ENCODE data around the gene DOK4. TPM values are rescaled to one million over a fixed set of nuclear protein-coding genes. Genes with fewer than 3 reads are reported as not detected.
A peak's percentile ranks its signal among the peaks of the same experiment; 100 is the strongest.

DOK4 gene
- total and polyA plus RNA-seq, 2 experiments from 2014 or later, result 1,563 to 2,409 TPM

- H3K27me3 ChIP-seq, result no peaks in the 10 kb centered on the region
- H3K9me3 ChIP-seq (ENCODE audit: low read depth), result no peaks in the 10 kb centered on the region
- H3K27ac ChIP-seq, result no peak overlapping the region
- peak; percentile 60 to 82 for DNase-seq (ENCODE audit: low read depth in 1 of 2, low spot score in 1 of 2)
- peak; percentile 90 for TF ChIP-seq CTCF (IDR thresholded peaks at IDR 0.05; ENCODE audit: low read depth, low read length)
- H3K4me1 ChIP-seq (ENCODE audit: low read depth), result no peaks in the 10 kb centered on the region
- no peak overlapping the region for H3K4me3 ChIP-seq
- no peaks in the 10 kb centered on the region for H3K36me3 ChIP-seq
Measured at GRCh38 chr16:57422026-57422944, 64.0 kb downstream of the DOK4 start.

Other genes with a start within 250 kb of the DOK4 start
- gene ARL2BP, start 241.2 kb downstream of the DOK4 start, total RNA-seq, result 72.7 and 107 TPM in 2 replicates
- gene ARL2BP, start 241.2 kb downstream of the DOK4 start, polyA plus RNA-seq, result 128 and 144 TPM in 2 replicates
- gene PLLP, start 201.8 kb downstream of the DOK4 start, total RNA-seq, result 11.4 and 14.2 TPM in 2 replicates
- 5.1 and 6.4 TPM in 2 replicates for gene PLLP, start 201.8 kb downstream of the DOK4 start, polyA plus RNA-seq
- 0.09 TPM in 1 of 2 replicates, not detected in the other for gene CCL22, start 127.7 kb downstream of the DOK4 start, total RNA-seq
- 0.45 and 0.56 TPM in 2 replicates for gene CCL22, start 127.7 kb downstream of the DOK4 start, polyA plus RNA-seq
- 0.71 and 1.7 TPM in 2 replicates for gene CX3CL1, start 114.0 kb downstream of the DOK4 start, total RNA-seq
- 0.33 and 0.41 TPM in 2 replicates for gene CX3CL1, start 114.0 kb downstream of the DOK4 start, polyA plus RNA-seq
- not detected in 2 replicates for gene CCL17, start 81.7 kb downstream of the DOK4 start, total RNA-seq
- not detected in 2 replicates for gene CCL17, start 81.7 kb downstream of the DOK4 start, polyA plus RNA-seq
- 65.5 and 74.2 TPM in 2 replicates for gene CIAPIN1, start 39.1 kb downstream of the DOK4 start, total RNA-seq
- gene CIAPIN1, start 39.1 kb downstream of the DOK4 start, polyA plus RNA-seq, result 139 and 156 TPM in 2 replicates
- 111 and 115 TPM in 2 replicates for gene COQ9, start 39.0 kb downstream of the DOK4 start, total RNA-seq
- gene COQ9, start 39.0 kb downstream of the DOK4 start, polyA plus RNA-seq, result 147 and 152 TPM in 2 replicates
- 126 and 164 TPM in 2 replicates for gene POLR2C, start 23.8 kb downstream of the DOK4 start, total RNA-seq
- 80.0 and 83.5 TPM in 2 replicates for gene POLR2C, start 23.8 kb downstream of the DOK4 start, polyA plus RNA-seq
- 41.3 and 51.9 TPM in 2 replicates for gene CCDC102A, start 50.1 kb upstream of the DOK4 start, total RNA-seq
- gene CCDC102A, start 50.1 kb upstream of the DOK4 start, polyA plus RNA-seq, result 30.1 and 43.8 TPM in 2 replicates
- gene ADGRG5, start 56.1 kb upstream of the DOK4 start, total RNA-seq, result not detected in 2 replicates
- gene ADGRG5, start 56.1 kb upstream of the DOK4 start, polyA plus RNA-seq, result 0.05 TPM in 1 of 2 replicates, not detected in the other
- gene ADGRG1, start 142.1 kb upstream of the DOK4 start, total RNA-seq, result not detected in 2 replicates
- gene ADGRG1, start 142.1 kb upstream of the DOK4 start, polyA plus RNA-seq, result 0.15 and 0.21 TPM in 2 replicates
- gene ADGRG3, start 181.8 kb upstream of the DOK4 start, total RNA-seq, result not detected in 2 replicates
- gene ADGRG3, start 181.8 kb upstream of the DOK4 start, polyA plus RNA-seq, result 0.41 TPM in 1 of 2 replicates, not detected in the other
- 0.83 and 1.2 TPM in 2 replicates for gene DRC7, start 208.3 kb upstream of the DOK4 start, total RNA-seq
- gene DRC7, start 208.3 kb upstream of the DOK4 start, polyA plus RNA-seq, result 2.0 and 3.4 TPM in 2 replicates
- 46.4 and 52.5 TPM in 2 replicates for gene KATNB1, start 249.3 kb upstream of the DOK4 start, total RNA-seq
- 42.8 and 49.4 TPM in 2 replicates for gene KATNB1, start 249.3 kb upstream of the DOK4 start, polyA plus RNA-seq